ENCODE data around the gene BCR.
"Not testable (repeated sequence)": the region's sequence is repeated elsewhere in the genome, so short reads cannot be mapped to it uniquely, and the experiment has no call there.

Gene BCR

DNA sequence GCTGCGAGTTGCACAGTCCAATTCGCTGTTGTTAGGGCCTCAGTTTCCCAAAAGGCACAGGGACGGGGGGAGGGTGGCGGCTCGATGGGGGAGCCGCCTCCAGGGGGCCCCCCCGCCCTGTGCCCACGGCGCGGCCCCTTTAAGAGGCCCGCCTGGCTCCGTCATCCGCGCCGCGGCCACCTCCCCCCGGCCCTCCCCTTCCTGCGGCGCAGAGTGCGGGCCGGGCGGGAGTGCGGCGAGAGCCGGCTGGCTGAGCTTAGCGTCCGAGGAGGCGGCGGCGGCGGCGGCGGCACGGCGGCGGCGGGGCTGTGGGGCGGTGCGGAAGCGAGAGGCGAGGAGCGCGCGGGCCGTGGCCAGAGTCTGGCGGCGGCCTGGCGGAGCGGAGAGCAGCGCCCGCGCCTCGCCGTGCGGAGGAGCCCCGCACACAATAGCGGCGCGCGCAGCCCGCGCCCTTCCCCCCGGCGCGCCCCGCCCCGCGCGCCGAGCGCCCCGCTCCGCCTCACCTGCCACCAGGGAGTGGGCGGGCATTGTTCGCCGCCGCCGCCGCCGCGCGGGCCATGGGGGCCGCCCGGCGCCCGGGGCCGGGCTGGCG, at the start of gene BCR:
Gene BCR (plus strand): TSS at position 209 of the 592 bp plus-strand sequence. CDS start 452 bp downstream, outside the sequence.
- no peak for DNase-seq

- DNase-seq: no peak
Measured at GRCh38 chr22:23130697-23131096, 49.6 kb upstream of the BCR start.

DNA sequence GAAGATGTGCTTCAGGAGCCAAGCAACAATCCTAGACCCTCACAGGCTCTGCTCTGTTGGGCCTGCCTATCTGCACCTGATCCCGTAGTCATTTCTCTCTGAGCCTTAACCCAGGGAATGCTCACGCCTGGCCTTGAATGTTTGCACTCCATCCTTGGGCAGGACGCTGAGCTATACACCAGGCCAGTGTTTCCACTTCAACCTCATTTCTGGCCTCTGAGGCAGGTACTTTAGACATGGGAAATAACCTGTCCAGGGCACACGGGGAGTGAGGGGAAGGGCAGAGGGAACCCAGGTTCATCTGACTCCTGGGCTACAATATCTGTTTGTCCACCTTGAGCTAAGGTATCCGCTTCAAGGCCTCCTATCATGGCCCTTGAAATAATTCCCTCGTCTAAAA, 48.4 kb upstream of the BCR start:
- DNase-seq: no peak

DNA sequence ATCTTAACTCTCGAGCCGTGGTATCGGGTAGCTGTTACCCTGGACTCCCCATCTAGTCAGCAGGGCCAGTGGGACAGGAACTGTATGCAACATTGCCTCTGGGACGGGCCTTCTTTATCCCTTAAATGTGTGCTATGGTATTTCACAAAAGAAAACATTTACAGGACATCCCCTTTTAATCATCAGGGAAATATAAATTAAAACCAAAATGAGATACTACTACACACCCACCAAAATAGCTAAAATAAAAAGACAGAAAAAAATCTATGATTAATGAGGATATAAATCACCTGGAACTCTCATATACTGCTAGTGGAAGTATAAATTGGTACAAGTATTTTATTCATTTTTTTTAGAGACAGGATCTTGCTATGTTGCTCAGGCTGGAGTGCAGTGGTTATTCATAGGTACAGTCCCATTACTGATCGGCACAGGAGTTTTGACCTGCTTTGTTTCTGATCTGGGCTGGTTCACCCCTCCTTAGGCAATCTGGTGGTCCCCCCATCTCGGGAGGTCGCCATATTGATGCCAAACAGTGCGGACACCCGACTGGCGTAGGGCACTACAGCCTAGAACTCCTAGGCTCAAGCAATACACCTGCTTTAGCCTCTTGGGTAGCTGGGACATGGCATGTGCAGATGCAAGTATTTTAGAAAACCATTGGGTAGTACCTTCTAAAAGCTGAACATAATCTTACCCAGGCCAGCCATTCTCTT, 47.8 kb upstream of the BCR start:
- DNase-seq: no peak

GRCh38 chr22:23133922-23134321, 46.4 kb upstream of the BCR start:
- DNase-seq: no peak

GRCh38 chr22:23136991-23137390, 43.3 kb upstream of the BCR start:
- not testable (repeated sequence) for DNase-seq

DNA sequence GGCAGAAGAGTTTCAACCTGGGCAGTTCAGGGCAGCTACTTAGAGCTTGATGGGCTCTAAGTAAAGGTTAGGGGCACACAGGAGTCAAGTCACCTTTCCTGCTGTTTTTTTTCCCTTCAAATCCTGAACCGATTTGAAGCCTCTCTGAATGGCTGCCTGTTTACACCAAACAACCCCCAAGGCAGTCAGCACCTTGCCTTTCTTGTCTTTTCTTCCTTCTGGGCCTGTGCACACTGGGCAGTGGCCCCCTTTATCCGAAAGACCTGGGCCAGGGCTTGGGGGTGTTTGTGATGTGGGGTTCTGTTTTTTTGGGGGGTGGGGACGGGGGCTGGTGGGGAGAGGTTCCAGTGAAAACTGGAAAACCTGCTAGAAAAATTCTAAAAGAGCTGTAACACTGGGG, 42.8 kb upstream of the BCR start:
- DNase-seq: no peak

GRCh38 chr22:23137905-23138561, 42.3 kb upstream of the BCR start:
- no peak for DNase-seq

DNA sequence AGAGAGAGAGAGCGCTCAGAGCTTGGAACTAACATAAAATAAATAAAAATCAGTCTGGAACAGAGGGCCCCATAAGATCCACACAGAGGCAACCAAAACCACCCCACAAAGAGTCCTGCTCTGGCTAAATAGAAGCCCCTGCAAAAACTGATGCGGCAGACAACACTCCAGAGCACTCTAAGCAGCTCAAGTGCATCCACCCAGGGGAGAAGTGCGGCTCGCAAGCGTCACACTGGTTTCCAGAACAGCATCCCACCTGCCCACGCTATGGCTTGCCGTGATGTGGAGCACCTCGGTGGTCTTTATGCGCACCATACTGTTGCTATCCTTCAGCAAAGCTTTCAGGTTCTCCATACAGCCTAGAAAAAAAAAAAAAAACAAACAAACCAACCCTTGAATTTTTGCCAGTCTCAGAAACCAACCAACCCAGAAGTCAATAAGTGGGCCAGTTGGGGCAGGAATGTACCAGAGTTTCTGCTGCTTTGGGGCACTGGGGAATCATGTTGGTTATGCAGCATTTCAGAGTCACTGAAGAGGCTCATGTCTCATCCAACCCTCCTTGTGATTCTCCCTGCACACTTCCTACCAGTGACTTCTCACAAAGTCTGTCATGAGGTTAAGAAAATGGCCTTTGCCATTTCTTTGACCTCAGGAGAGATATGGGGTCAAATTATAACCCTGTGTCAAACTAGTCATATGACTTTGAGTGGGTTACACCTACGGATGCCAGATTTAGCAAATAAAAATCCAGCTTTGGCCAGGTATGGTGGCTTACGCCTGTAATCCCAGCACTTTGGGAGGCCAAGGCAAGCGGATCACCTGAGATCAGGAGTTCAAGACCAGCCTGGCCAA, 41.5 kb upstream of the BCR start:
- DNase-seq: no peak

GRCh38 chr22:23140385-23140784, 39.9 kb upstream of the BCR start:
- DNase-seq: no peak

- no peak for DNase-seq
Measured at GRCh38 chr22:23142546-23143105, 37.7 kb upstream of the BCR start.

DNA sequence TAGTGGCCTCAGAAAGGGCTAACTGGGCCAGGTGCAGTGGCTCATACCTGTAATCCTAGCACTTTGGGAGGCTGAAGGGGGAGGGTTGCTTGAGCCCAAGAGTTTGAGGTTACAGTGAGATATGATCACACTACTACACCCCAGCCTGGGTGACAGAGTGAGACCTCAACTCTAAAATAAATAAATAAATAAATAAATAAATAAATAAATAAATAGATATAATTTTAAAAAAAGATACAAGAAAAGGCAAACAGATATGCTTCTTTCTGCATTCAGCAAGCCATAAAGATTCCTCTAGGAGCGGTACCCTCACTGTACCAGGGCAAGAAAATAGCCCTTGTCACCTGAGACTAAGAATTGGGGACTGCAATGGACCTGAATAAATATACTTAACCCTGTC, 37.2 kb upstream of the BCR start:
- no peak for DNase-seq

DNA sequence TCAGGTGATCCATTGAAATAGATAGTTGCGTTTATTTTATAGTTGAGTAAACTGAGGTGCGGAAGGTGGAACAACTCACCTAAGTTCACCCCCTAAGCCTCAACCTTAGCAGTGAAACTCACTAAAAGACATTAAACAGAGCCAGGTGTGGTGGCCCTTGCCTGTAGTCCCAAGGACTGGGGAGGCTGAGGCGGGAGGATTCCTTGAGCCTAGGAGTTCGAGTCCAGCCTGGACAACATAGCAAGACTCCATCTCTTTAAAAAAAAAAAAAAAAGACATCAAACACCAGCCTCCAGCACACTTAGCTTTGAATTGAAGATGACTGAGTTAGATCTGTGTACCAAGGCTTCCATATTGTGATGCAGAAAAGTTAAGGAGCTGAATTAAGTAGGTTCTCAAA, 35.9 kb upstream of the BCR start:
- DNase-seq: no peak

DNA sequence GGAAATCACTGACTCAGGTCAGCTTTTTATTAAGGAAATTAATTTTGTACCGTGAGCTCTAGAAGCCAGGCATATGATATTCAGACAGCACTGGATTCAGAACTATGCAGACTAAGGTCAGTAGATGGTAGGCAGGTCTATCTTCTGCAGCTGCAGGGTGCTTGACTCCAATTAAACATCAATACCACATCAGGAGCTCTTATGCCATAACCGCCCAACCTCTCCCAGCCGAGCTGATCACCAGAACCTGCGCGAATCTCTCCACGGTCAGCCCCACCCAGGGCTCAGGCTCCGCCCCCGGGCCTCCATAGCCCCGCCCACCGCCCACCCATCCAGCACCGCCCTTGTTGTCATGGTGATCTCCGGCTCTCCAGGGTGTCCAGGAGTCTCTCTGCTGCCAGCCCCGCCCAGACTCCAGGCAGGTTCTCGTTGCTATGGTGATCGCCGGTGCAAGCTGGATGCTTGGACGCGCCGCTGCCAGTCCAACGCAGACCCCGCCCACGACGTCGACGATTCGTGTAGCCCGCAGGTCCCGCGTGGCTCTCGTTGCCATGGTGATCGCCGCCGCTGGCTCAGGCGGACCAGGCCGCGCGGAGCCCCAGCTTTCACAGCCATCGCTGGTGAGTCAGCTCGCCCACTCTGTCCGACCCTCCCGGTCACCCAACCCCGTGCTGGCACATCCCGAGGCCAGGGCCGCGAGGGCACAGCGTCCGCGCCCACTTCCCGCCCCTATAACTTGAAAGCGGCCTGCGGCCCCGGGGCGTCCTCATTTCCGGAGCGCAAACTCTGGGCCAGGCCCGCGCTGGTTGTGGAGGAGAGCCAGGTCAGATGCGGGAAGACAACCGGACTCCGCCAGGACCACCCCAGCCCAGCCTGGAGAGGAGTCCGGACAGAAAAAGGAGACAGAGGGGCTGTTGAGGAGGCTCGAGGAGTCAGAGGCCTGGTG, 35.1 kb upstream of the BCR start, which contains the start of gene RAB36:
Gene RAB36 (plus strand): TSS at position 546 of the 946 bp plus-strand sequence. CDS start 1,140 bp downstream, outside the sequence.
- peak; percentile 80 for DNase-seq

DNA sequence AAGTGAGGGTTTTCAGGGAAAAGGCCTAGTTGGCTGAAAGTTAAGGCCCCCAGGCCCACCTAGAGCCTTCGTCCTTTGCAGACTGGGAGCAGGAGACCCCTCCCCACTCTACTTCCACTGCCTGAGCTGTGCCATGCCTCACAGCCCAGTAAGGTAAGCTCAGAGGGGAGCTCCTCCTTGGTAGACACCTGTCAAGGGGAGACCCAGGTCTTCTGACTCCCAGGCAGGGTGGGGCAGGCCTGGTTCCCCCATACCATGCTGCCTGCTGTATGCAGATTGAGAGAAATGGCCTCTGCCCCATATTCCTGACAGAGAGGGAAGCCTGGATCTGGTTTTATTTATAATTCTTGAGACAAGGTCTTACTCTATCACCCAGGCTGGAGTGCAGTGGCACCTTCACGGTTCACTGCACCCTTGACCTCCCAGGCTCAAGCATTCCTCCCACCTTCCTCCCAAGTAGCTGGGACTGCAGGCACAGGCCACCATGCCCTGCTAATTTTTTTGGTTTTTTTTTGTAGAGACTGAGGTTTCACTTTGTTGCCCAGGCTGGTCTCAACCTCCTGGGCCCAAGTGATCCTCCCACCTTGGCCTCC, 34.3 kb upstream of the BCR start:
- DNase-seq: no peak

GRCh38 chr22:23146478-23147205, 33.7 kb upstream of the BCR start:
- DNase-seq: no peak

DNA sequence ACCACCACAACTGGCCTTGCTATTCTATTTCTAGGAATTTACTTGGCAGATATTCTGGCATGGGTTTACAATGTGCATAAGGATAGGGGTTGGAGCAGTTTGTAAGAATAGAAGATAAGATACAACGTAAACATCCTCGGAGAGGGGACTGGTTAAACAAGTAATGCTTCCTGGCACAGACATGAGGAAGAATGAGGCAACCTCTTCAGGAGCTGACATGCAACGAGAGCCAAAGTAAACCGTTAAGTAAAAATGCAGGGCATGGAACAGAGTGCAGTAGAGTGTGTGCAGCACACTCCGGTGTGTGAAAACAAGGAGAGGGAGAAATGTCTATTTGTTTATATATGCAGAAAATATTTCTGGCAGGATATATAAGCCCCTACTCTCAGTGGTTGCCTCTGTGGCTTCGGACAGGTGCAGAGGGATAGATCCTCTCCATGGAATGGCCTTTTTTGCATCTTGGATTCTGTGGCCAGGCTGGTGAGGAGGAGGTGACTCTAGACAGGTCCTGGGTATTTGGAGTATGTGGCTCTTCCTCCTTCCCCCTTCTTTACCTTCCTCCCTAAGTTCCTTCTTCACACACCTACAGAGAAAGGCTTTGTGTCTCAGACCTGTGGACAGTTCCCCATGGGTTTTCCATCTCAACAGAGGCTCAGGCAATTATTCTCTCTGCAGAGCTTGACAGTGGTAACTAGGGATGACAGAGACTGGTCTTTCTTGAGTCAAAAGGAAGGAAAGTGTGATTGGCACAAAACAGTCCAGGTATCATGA, 32.5 kb upstream of the BCR start:
- no peak for DNase-seq

GRCh38 chr22:23149743-23150238, 30.5 kb upstream of the BCR start:
- DNase-seq: no peak

DNA sequence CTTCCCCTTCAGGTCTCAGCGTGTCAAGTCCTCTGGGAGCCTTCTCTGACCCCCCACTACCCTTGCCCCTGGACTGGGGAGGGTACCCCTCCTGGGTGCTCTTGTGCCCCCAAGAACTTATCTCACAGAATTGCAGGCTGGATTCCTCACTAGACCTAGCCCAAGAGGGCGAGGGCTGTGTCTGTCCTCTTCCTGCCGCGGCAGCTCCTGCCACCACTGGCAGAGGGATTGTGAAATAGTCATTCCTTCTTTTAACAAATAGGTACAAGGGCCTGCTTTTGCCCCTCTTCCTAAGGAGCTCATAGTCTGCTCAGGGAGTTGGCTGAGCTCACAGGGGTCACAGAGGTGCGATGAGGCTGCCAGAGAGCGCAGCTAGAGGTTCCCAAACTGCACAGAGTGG, 29.5 kb upstream of the BCR start:
- DNase-seq: no peak

GRCh38 chr22:23151827-23152226, 28.5 kb upstream of the BCR start:
- no peak for DNase-seq

Data from cortex of kidney (tissue), 1 donor.